Activated naive CD8-positive, alpha-beta T cell treated with anti-CD3 and anti-CD28 coated beads, Interleukin-2, amount 50 U/mL, for 24 hours (primary cell): Measurements from ENCODE around the gene ICE1.

Experiments used
- ATAC-seq: fragments of 150-1000 bp; cut with Tn5 transposase; one replicate; pipeline ENCODE4 v1.10.0; 2021
- DNase-seq: peaks from one replicate; pipeline ENCODE4 v3.0.0; 2021
- H3K27ac Mint-ChIP-seq: one replicate; pipeline ENCODE4 v1.8.0; 2021; ENCODE audit warnings: mild to moderate bottlenecking, mixed read lengths
- H3K27me3 Mint-ChIP-seq: one replicate; pipeline ENCODE4 v1.8.0; 2021; ENCODE audit warnings: mixed read lengths
- H3K36me3 Mint-ChIP-seq: one replicate; pipeline ENCODE4 v1.8.0; 2021; ENCODE audit warnings: low read depth, mixed read lengths
- H3K4me1 Mint-ChIP-seq: one replicate; pipeline ENCODE4 v1.8.0; 2021; ENCODE audit warnings: mixed read lengths
- H3K4me3 Mint-ChIP-seq: one replicate; pipeline ENCODE4 v1.8.0; 2021; ENCODE audit warnings: mild to moderate bottlenecking, moderate library complexity, mixed read lengths
- H3K9me3 Mint-ChIP-seq: one replicate; pipeline ENCODE4 v1.8.0; 2021; ENCODE audit warnings: mixed read lengths

ICE1 gene, protein sequence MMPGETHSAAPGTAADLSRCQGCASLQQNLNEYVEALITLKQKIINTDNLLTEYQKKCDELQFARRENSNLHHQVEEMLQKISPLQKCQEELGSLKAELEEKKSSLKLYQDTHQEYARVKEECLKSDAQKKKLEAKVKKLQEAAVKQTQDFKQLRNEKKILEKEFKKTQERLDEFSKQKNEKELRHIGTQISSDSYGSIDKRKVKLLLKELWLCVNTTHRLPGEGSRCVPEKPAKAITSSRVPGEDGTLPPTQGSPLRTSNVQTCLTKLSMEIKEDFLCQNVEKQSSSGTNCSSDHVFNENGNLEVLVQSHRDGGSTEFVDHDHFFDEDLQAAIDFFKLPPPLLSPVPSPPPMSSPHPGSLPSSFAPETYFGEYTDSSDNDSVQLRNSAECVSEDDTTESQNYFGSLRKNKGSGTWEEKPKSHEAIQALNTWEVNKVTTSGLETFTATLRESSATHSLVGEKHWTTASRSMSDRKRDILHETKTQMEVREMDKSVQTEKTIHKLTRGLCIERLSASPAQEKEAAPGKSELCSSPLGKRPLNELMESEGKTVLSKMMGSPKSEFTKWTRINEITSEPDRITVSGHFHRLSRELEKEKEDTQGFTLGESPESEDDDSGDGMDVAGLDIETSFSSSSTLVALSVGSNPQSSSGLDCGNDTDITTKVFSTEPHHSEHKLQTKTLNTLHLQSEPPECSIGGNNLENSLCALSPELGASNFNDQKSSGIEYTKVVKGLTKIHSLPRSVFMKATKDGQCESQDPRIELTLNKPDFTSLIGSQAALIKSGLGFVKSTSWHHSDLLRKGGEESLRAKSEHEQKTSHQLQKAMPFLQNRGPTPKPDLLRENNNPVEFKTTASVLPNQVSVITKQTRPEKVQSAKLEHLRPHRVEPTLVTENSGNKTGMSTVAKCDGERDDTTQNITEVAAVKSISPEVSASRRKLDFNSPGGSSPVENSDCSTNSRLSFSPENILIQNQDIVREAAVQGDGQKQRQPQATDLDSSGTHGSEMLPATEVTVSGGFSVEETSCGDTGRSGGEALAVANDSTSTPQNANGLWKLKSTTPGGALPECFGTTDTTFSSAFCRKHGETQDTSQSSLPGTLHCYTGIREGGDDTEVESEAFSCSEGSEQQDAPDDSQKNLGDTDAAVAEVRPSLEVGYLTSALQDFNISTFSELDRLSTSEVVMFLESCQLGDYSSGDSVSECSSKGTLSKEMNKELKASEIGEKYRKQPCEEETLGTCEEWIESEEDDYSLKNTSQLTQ (N-terminal part only)

DNA sequence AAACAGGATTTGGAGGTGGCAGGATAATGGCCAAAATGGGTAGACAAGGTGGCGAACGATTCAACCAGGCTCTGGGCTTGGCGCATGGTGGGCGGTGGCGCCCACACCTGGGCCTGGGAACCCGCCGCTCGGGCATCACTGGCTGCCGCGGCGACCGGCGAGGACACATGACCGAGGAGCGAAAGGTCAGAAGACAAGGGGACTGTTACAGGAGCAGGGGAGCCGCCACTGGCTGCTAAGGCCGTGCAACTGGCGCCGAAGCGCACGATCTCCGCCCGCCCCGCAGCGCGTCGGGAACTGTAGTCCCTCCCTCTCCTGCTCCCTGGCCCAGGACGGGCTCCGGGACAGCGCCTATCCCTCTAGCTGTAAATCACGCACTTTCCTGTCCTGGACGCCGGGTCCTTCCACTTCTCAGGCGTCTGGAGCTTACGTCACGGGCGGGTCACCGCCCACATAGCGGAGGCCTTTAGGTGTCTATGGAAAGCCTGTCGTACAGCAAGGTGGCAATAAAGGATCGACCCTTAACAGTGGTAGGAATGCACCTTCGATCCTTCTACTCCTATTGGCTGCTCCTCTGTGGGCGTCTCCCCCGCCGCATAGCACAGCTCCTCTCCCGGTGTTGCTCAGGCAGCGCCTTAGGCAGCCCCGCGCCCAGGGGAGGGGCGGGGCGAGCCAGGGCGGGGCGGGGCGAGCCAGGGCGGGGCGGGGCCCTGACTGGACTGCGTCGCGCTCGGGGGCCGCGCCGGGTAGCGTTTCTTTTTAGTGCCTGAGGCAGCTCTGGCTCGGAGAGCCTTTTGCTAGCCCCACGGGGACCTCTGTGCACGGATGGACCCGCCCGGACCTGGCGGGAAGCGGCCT is at the start of gene ICE1:
TSS of gene ICE1 (plus strand) at position 717 of the 858 bp plus-strand sequence. CDS start 239 bp downstream, outside the sequence.
- ATAC-seq (peak; percentile 93), DNase-seq (peak; percentile 90)
- Mint-ChIP-seq H3K9me3 (no peaks in the 10 kb centered on the region), H3K4me3 (peak within 1 kb of the TSS; percentile 96), H3K36me3 (peaks cover 3% of the 10 kb centered on the region), H3K27ac (peak within 1 kb of the TSS; percentile 99), H3K27me3 (no peaks in the 10 kb centered on the region), H3K4me1 (peaks cover 22% of the 10 kb centered on the region)

GRCh38 chr5:5372930-5373329 is 49.5 kb upstream of the ICE1 start:
- no peaks in the 10 kb centered on the region for H3K4me1 Mint-ChIP-seq

GRCh38 chr5:5373351-5373989 is 49.0 kb upstream of the ICE1 start:
- H3K9me3 Mint-ChIP-seq: no peaks in the 10 kb centered on the region
- no peak overlapping the region for H3K4me3 Mint-ChIP-seq
- no peaks in the 10 kb centered on the region for H3K27me3 Mint-ChIP-seq
- H3K4me1 Mint-ChIP-seq: no peaks in the 10 kb centered on the region
- DNase-seq (no peak), ATAC-seq (no peak)
- H3K36me3 Mint-ChIP-seq: no peaks in the 10 kb centered on the region
- H3K27ac Mint-ChIP-seq: no peak overlapping the region

More at GRCh38 chr5:5372930-5373329, 49.5 kb upstream of the ICE1 start:
- Mint-ChIP-seq H3K9me3 (no peaks in the 10 kb centered on the region), H3K4me3 (no peak overlapping the region), H3K36me3 (no peaks in the 10 kb centered on the region), H3K27me3 (no peaks in the 10 kb centered on the region), H3K27ac (no peak overlapping the region)
- no peak for DNase-seq
- ATAC-seq: no peak

DNA sequence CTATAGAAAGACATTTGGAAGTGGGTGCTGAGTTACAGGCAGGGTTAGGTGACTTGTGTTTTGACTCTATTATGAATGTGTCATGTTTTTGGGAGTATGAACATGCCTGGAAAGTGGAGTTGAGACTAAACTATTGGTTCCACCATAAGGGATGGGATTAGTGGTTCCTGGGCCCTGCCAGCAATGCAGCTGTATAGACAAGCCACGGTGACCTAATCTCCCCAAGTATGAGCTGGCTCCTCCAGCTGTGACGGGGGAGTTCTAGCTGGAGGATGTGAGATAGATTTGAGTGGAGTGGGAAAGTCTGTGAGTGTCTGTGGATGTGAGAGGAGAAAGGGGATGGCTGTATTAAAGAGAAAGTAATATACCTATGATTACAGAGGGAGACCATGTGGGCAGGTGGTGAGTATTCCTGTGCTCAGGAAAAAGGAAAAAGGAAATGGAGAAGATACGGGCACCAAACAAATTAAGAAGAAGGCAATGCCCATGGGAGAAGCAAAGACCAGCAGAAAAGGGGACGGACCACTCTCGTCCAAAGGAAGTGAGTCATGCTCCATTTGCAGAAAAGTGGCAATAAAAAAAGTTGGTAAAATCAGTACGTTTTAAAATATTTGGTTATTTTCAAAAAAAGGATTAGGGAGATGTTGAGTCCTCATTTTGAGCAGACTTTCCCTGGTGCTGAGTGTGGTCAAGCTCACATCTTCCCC is 48.3 kb upstream of the ICE1 start:
- H3K9me3 Mint-ChIP-seq: no peaks in the 10 kb centered on the region
- no peaks in the 10 kb centered on the region for H3K27me3 Mint-ChIP-seq
- no peaks in the 10 kb centered on the region for H3K36me3 Mint-ChIP-seq
- DNase-seq (no peak), ATAC-seq (no peak)
- H3K27ac Mint-ChIP-seq: no peak overlapping the region
- H3K4me3 Mint-ChIP-seq: no peak overlapping the region
- H3K4me1 Mint-ChIP-seq: no peaks in the 10 kb centered on the region

- Mint-ChIP-seq H3K4me3 (no peak overlapping the region), H3K27me3 (no peaks in the 10 kb centered on the region), H3K4me1 (no peaks in the 10 kb centered on the region), H3K27ac (no peak overlapping the region), H3K9me3 (no peaks in the 10 kb centered on the region), H3K36me3 (no peaks in the 10 kb centered on the region)
- DNase-seq (no peak), ATAC-seq (no peak)
These were observed 44.7 kb upstream of the ICE1 start for GRCh38 chr5:5377780-5378179.

GRCh38 chr5:5378531-5378930 is 43.9 kb upstream of the ICE1 start:
- ATAC-seq: no peak
- DNase-seq: no peak
- H3K9me3 Mint-ChIP-seq: no peaks in the 10 kb centered on the region
- no peaks in the 10 kb centered on the region for H3K4me1 Mint-ChIP-seq
- H3K36me3 Mint-ChIP-seq: no peaks in the 10 kb centered on the region
- H3K27ac Mint-ChIP-seq: no peak overlapping the region
- H3K4me3 Mint-ChIP-seq: no peak overlapping the region
- H3K27me3 Mint-ChIP-seq: no peaks in the 10 kb centered on the region

DNA sequence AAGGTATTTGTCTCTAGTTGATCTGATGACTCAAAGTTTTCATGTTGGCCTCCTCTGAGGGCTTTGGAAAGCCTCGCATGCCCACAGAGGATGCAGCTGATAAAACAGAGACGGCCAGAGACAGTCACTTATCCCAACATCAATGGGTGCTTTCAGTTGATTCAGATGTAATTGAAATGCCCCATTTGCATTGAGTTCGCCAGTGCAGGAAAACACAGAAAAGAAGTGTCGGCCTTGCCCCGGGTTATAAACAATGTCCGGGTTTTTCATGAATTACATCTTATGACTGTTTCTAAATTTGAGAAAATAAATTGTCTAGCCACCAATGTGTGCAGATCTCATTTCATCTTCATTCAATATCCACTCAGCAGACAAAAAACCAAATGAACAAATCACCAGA is 42.2 kb upstream of the ICE1 start:
- H3K27me3 Mint-ChIP-seq: no peaks in the 10 kb centered on the region

GRCh38 chr5:5381310-5381913 is 41.1 kb upstream of the ICE1 start:
- Mint-ChIP-seq H3K4me3 (no peak overlapping the region), H3K27me3 (no peaks in the 10 kb centered on the region), H3K9me3 (no peaks in the 10 kb centered on the region), H3K4me1 (no peaks in the 10 kb centered on the region), H3K27ac (no peak overlapping the region), H3K36me3 (no peaks in the 10 kb centered on the region)
- no peak for DNase-seq
- ATAC-seq: no peak

More for the DNA sequence above, 42.2 kb upstream of the ICE1 start:
- Mint-ChIP-seq H3K27ac (peak overlapping the region; percentile 16), H3K4me3 (no peak overlapping the region), H3K4me1 (no peaks in the 10 kb centered on the region), H3K9me3 (no peaks in the 10 kb centered on the region), H3K36me3 (no peaks in the 10 kb centered on the region)
- ATAC-seq: no peak
- no peak for DNase-seq

DNA sequence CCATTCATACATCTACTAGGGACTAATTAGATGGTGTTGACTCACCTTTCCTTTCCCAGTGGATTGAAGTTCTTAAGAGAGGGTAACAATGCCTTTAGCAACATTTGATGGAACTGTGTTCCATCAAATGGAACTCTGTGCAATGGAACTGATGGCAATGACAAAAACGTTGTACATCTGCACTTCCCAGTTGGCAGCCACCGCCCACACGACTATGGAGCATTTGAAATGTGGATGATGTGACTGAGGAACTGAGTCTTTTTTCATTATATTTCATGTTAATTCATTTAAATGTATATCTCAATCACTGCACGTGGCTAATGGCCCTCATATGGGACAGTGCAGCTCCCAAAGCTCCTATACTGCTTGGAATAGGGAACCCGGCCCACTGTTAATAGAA is 39.0 kb upstream of the ICE1 start:
- no peaks in the 10 kb centered on the region for H3K9me3 Mint-ChIP-seq
- no peaks in the 10 kb centered on the region for H3K36me3 Mint-ChIP-seq
- DNase-seq (no peak), ATAC-seq (no peak)
- H3K4me3 Mint-ChIP-seq: no peak overlapping the region
- no peak overlapping the region for H3K27ac Mint-ChIP-seq
- no peaks in the 10 kb centered on the region for H3K4me1 Mint-ChIP-seq
- no peaks in the 10 kb centered on the region for H3K27me3 Mint-ChIP-seq

DNA sequence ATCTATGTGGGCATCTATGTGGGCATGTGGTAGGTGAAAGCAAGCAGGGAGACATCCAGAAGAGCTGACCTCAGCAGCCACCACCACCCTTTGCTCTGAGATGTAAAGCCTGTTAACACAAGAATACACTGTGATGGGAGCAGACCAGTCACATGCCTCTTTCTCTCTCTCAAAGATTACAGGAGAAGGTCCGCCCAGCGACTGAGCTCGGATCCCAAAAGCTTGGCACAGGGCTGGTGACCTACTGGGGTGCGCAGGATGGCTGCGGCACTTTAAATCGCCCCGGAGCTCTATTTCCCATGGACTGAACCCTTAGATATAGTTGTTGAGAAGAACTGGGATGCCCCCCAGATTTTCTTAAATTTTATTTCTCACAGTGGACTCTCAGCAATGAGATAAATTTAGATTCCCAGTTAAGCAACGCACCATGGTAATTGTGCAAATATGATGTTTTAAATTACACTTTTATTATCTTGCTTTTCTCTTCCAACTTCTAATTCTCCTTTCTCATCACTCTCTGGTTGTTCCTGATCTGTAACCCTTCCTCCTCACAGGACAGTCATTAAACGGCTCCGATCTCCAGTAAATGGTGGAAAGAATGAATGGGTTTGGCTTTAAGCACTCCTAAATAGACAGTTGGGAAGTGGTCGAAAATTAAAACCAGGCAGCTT is 37.7 kb upstream of the ICE1 start:
- Mint-ChIP-seq H3K4me1 (no peaks in the 10 kb centered on the region), H3K27me3 (no peaks in the 10 kb centered on the region), H3K4me3 (no peak overlapping the region), H3K27ac (no peak overlapping the region), H3K36me3 (no peaks in the 10 kb centered on the region), H3K9me3 (no peaks in the 10 kb centered on the region)
- no peak for ATAC-seq
- DNase-seq: no peak

DNA sequence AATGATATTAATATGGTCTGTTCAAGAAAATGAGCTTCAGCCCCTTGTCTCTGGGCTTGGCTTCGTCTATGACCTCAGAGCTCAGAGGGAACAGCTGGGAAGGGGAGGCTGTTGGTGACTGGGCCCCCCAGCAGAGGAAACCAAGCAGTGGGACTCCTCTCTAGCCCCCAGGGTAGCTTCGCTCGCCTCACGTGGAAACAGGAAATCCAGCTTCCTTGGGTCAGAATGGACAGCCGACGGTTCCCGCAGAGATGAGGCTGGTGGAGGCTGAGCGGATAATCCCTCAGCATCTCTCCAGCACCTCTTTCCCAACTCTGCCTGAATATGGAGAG is 37.2 kb upstream of the ICE1 start:
- no peaks in the 10 kb centered on the region for H3K27me3 Mint-ChIP-seq
- ATAC-seq (no peak), DNase-seq (no peak)
- H3K9me3 Mint-ChIP-seq: no peaks in the 10 kb centered on the region
- no peaks in the 10 kb centered on the region for H3K4me1 Mint-ChIP-seq
- H3K27ac Mint-ChIP-seq: no peak overlapping the region
- no peaks in the 10 kb centered on the region for H3K36me3 Mint-ChIP-seq
- no peak overlapping the region for H3K4me3 Mint-ChIP-seq

DNA sequence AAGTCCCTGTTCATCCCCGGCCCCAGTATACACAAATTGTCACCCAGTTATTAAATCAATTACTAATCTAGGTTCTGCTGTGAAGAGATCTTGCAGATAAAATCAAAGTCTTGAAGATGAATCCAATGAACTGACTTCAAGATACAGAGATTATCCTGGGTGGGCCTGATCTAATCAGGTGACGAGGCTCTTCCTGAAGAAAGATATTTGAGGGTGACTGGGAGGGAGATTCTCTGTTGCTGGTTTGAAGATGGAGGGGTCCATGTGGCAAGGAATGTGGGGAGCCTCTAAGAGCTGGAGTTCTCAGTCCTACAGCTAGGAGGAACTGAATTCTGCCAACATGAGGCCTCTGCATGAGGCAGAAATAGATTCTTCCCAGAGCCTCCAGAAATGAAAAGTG is 36.1 kb upstream of the ICE1 start:
- DNase-seq (no peak), ATAC-seq (no peak)
- Mint-ChIP-seq H3K9me3 (no peaks in the 10 kb centered on the region), H3K27me3 (no peaks in the 10 kb centered on the region), H3K4me1 (no peaks in the 10 kb centered on the region), H3K27ac (no peak overlapping the region), H3K36me3 (no peaks in the 10 kb centered on the region), H3K4me3 (no peak overlapping the region)
